ENCODE data around the gene GPN2.

The GPN2 gene

GRCh38 chr1:26889551-26890466, at the start of gene GPN2:
TSS of gene GPN2 (minus strand) at chr1:26890283. CDS start at chr1:26890096, 187 bp downstream.
- peak; percentile 67 for DNase-seq

GRCh38 chr1:26938659-26939025, 48.6 kb upstream of the GPN2 start:
- no peak for DNase-seq

GRCh38 chr1:26938004-26938658, 48.0 kb upstream of the GPN2 start:
- DNase-seq = no peak

GRCh38 chr1:26936823-26937222, 46.7 kb upstream of the GPN2 start:
- DNase-seq = no peak

GRCh38 chr1:26932531-26932930, 42.4 kb upstream of the GPN2 start:
- no peak for DNase-seq

- DNase-seq = no peak
Observed at GRCh38 chr1:26923711-26924110, 33.6 kb upstream of the GPN2 start.

- DNase-seq = no peak
Observed at GRCh38 chr1:26922901-26923300, 32.8 kb upstream of the GPN2 start.

GRCh38 chr1:26922431-26922729, 32.3 kb upstream of the GPN2 start:
- no peak for DNase-seq

GRCh38 chr1:26921540-26922430, 31.7 kb upstream of the GPN2 start, which contains the start of gene NUDC:
TSS of gene NUDC (plus strand) at chr1:26921743. CDS start at chr1:26921849, 106 bp downstream.
- peak; percentile 92 for DNase-seq

GRCh38 chr1:26921126-26921539, 31.1 kb upstream of the GPN2 start:
- DNase-seq = no peak

GRCh38 chr1:26915204-26915842, 25.2 kb upstream of the GPN2 start:
- DNase-seq = no peak

- DNase-seq = no peak
Observed at GRCh38 chr1:26913754-26914619, 23.9 kb upstream of the GPN2 start, which contains the start of gene NR0B2. TSS of gene NR0B2 (minus strand) at chr1:26913975. CDS start at chr1:26913940, 35 bp downstream.

GRCh38 chr1:26913389-26913753, 23.3 kb upstream of the GPN2 start:
- no peak for DNase-seq

GRCh38 chr1:26912147-26912490, 22.0 kb upstream of the GPN2 start:
- no peak for DNase-seq

- no peak for DNase-seq
Observed at GRCh38 chr1:26911399-26912146, 21.5 kb upstream of the GPN2 start.

- DNase-seq = no peak
Observed at GRCh38 chr1:26910343-26911160, 20.5 kb upstream of the GPN2 start.

- no peak for DNase-seq
Observed at GRCh38 chr1:26909951-26910342, 19.9 kb upstream of the GPN2 start.

- DNase-seq = peak; percentile 36
Observed at GRCh38 chr1:26907071-26907917, 17.2 kb upstream of the GPN2 start.

Data from amniotic stem cell (primary cell).